Suppressor macrophage treated with lipopolysaccharide for 1 hour (primary cell): ENCODE measurements around the gene BLOC1S1.

Experiments used
- DNase-seq, 3 donors: peaks; one replicate each; pipeline ENCODE4 v3.0.0-alpha.2; 2020 to 2022

Gene BLOC1S1

GRCh38 chr12:55728939-55729818 is 13.3 kb downstream of the BLOC1S1 start, which contains the start of gene CD63:
Gene CD63, minus strand, starts transcription at chr12:55729009. Its CDS starts 668 bp downstream, at chr12:55728341.
- DNase-seq: peak; percentile 96 to 99 (median 97)

GRCh38 chr12:55729819-55730818 is 14.3 kb downstream of the BLOC1S1 start:
- DNase-seq: peak; percentile 53 to 68 (median 65)

- DNase-seq: no peak
These were observed 16.4 kb downstream of the BLOC1S1 start for GRCh38 chr12:55732288-55732687.

GRCh38 chr12:55733021-55733555 is 17.2 kb downstream of the BLOC1S1 start:
- DNase-seq: no peak

- no peak for DNase-seq
These were observed 18.0 kb downstream of the BLOC1S1 start for GRCh38 chr12:55733858-55734257.

- no peak for DNase-seq
These were observed 18.7 kb downstream of the BLOC1S1 start for GRCh38 chr12:55734595-55734994.

- DNase-seq: no peak
These were observed 20.2 kb downstream of the BLOC1S1 start for GRCh38 chr12:55736076-55736475.

GRCh38 chr12:55736780-55737580 is 21.1 kb downstream of the BLOC1S1 start:
- peak; percentile 77 to 83 (median 80) for DNase-seq

- DNase-seq: no peak
These were observed 21.8 kb downstream of the BLOC1S1 start for GRCh38 chr12:55737581-55738122.

- DNase-seq: peak; percentile 87 to 96 (median 95)
These were observed 22.5 kb downstream of the BLOC1S1 start for GRCh38 chr12:55738123-55739024.

GRCh38 chr12:55739025-55739378 is 23.2 kb downstream of the BLOC1S1 start:
- no peak for DNase-seq

GRCh38 chr12:55741931-55742680 is 26.3 kb downstream of the BLOC1S1 start:
- DNase-seq: no peak

GRCh38 chr12:55742719-55743405 is 27.0 kb downstream of the BLOC1S1 start, which contains the start of gene GDF11:
Gene GDF11, plus strand, starts transcription at chr12:55743122. Its CDS starts 195 bp downstream, at chr12:55743317.
- peak; percentile 55 to 76 (median 57) for DNase-seq

- peak; percentile 53 to 75 (median 65) for DNase-seq
These were observed 27.8 kb downstream of the BLOC1S1 start for GRCh38 chr12:55743406-55744339.

GRCh38 chr12:55744340-55745030 is 28.6 kb downstream of the BLOC1S1 start:
- DNase-seq: no peak

- no peak for DNase-seq
These were observed 29.7 kb downstream of the BLOC1S1 start for GRCh38 chr12:55745361-55746173.
